ENCODE results near the gene DGKB.

DNA sequence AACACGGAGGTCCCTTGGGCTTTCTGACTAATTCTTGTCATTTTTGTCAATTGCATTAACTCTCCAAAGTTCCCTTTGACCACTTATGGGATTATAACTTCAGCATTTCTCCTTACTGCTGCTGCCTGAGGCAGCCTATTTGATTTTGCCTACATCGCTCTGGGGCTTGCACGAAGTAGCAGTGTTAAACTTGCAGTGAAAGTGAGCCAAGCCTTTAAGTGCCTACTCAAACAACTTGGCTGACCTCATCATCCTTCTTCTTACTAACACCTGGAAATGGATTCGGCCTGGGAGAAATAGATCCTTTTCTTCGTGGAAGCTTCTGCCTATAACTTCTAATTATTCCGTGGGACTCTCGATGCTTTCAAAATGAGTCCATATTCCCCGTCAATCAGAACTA is 76.6 kb downstream of the DGKB start:
- TF ChIP-seq, protein P1, sequence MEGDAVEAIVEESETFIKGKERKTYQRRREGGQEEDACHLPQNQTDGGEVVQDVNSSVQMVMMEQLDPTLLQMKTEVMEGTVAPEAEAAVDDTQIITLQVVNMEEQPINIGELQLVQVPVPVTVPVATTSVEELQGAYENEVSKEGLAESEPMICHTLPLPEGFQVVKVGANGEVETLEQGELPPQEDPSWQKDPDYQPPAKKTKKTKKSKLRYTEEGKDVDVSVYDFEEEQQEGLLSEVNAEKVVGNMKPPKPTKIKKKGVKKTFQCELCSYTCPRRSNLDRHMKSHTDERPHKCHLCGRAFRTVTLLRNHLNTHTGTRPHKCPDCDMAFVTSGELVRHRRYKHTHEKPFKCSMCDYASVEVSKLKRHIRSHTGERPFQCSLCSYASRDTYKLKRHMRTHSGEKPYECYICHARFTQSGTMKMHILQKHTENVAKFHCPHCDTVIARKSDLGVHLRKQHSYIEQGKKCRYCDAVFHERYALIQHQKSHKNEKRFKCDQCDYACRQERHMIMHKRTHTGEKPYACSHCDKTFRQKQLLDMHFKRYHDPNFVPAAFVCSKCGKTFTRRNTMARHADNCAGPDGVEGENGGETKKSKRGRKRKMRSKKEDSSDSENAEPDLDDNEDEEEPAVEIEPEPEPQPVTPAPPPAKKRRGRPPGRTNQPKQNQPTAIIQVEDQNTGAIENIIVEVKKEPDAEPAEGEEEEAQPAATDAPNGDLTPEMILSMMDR (IDR thresholded peaks at IDR 0.05): no peak
- no peak for TF ChIP-seq POLR2A (IDR thresholded peaks at IDR 0.05)
